NCI-H446 treated with DMSO at 0.1 percent for 48 hours (cell line): ENCODE data around the gene FUOM.

ENCODE experiments used
- DNase-seq: peaks from one replicate; lab custom pipeline; 2025; lab: John Stamatoyannopoulos, UW

FUOM gene

DNA sequence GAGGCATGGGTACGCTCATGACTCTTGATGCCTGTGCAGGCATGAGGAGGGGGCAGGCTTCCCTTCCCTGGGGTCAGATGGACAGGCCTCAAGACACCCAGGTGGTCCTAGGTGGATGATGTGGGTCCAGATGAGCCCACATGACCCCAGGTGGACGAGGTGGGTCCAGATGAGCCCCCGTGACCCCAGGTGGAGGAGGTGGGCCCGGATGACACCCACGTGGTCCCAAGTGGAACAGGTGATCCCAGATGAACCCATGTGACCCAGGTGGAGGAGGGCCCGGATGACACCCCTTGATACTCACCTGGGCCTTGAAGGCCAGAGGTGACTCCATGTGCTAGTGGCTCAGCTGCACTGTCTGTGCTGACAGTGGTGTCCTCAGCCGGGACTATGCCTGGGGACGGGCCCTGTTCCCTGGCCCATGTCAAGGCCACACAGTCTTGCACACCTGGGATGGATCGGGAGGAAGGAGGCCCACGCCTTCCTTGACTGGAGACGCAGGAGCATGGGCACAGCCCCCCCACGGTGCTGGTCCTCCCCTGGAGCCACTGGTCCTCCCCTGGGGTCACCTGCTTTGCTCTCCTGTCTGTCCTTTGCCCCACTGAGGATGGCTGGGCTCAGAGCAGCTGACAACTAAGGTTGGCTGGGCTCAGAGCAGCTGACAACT is 7.4 kb downstream of the FUOM start:
- no peak for DNase-seq

DNA sequence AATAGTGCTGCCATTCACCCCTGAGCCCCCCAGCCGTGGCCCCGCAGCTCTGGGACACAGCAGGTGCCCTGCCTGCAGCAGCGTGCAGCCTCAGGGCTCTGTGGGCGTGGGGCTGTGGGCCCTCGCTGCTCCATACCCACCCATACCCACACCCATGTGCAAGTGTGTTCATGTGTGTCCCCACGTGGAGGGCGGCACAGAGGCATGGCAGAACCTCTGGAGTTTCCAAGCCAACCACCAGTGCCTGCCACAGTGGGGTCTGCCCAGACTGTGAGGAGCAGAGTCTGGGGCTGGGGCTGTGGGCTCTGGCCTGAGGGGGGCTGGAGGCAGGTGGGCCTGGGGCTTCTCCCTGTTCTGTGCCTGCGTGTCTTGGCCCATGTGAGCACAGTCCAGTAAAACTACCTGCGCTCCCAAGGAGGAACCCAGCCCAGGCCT is 8.2 kb downstream of the FUOM start:
- no peak for DNase-seq

DNA sequence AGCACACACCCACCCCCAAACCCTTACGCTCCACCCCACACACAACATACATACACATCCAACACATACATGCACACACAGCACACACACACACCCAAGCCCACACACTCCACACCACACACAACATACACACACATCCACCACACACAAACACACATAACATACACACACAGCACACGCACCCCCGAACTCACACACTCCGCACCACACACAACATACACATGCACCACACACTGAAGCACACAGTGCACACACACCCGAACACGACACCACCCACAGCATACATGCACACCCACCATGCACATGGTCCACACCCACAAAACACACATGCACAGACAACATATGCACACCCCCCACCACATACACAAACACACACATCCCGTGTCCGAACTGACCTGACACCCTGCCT is 8.7 kb downstream of the FUOM start:
- DNase-seq = no peak

DNA sequence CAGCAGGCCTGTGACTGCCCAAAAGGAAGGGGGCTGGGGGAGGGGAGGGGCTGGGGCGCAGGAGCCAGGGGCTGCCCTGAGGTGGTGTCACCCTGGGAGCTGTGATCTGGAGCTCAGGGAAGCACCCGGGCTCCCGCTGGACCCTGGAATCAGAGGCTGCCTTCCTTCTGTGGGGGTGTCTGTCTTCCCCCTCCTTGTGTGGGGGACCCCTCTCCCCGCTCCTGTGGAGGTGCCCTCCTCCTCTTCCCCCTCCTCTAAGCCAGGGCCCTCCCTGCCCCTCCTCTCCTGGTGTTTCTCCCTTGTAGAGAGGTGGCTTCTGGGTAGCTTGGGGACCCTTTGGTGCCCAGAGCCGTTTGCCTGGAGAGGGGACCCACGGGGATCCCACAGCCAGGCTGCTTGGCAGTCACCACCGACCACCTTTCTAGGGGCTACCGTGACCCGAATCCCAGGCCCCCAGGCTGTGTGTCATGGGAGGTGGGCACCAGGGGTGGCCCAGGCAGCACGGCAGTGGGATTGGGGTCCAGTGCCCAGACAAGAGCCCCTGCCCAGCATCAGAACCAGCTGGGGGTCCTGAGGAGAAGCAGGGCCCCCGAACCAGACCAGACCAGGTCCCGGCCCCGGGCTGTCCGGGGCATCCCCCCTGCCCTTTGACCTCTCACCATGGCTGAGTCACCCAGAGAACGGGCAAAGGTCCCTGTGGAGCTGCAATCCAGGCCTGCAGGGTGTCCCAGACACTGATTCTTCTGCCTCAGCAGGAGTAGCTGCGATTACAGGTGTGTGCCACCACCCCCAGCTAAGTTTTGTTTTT is 9.9 kb downstream of the FUOM start:
- DNase-seq = no peak

DNA sequence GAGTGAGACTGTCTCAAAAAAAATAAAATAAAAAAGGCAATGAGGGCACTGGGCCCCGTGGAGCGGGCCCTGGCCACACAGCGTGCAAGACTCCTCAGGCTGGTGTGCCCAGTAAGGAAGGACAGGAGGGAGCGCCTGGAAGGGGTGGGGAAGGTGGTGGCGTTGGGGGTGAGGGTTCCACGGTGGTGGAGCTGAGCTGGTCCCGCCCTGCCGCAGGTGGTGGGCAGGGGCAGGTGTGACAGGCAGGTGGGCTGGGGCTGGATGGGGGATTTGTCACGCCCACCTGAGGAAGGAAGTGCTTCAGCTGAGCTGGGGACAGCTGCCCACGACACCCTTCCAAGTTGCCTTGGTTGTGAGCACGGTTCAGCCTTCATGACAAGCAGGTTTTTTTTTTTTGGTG is 11.4 kb downstream of the FUOM start:
- DNase-seq = no peak

DNA sequence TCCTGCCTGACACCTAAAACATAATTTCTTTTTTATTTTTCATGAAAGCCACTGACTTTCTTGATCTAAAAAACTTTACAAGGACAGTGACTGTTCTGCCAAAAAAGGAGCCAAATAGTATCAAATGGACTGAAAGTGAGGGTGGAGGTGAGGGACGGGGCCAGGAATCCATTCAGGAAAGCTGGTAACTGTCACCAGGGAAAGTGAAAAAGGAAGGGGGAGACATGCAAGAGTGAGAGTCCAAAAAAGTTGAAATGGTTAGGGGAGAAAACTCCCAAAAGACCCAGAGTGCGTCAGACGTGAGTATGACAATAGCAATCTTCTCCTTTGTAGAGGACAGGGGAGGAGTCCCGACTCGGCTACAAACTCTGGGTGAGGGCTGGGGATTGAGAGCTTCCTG is 13.6 kb downstream of the FUOM start:
- no peak for DNase-seq

DNA sequence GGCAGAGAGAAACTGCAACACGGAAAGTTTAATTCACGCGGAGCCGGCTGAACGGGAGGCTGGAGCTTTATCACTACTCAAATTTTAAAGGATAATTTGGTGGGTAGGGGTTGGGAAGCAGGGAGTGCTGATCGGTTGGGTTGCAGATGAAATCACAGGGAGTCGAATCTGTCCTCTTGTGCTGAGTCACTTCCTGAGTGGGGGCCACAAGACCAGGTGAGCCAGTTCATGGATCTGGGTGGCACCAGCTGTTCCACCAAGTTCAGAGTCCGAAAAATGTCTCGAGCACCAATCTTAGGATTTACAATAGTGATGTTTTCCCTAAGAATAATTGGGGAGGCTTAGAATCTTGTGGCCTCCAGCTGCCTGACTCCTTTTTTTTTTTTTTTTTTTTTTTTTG is 14.3 kb downstream of the FUOM start:
- DNase-seq = no peak

DNA sequence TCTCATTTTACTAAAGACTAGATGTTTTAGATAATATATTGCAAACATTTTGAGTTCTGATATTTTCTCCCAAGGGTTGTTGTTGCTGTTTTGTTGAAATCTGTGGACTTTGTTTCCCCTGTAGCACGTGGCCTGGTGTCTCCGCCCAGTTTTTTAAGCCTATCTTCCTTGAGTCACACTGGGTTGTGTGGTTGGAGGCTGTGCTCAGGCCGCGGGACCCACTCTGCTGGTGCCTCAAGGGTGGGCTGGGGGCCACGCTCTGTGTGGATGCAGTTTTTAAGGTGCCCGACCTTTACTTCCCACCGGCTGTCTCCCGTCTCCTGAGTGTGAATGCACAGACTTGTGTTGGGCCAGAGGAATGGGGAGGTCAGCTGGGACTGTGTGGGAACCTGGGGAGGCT is 14.9 kb downstream of the FUOM start:
- no peak for DNase-seq

DNA sequence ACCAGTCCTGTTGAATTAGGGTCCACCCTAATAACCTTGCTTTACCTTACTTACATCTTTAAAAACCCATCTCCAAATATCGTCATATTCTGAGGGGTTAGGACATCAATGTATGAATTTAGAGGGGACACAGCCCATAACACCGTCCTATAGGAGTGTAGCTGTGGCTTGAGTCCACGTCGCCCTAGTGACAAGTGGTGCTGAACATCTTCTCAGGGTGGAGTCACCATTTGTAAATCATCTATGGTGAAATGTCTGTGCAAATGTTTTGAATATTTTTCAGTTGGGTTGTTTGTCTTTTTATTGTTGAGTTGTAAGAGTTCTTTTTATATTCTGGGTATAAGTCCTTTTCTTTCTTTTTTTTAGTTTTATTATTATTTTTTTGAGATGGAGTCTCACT is 15.8 kb downstream of the FUOM start:
- no peak for DNase-seq

DNA sequence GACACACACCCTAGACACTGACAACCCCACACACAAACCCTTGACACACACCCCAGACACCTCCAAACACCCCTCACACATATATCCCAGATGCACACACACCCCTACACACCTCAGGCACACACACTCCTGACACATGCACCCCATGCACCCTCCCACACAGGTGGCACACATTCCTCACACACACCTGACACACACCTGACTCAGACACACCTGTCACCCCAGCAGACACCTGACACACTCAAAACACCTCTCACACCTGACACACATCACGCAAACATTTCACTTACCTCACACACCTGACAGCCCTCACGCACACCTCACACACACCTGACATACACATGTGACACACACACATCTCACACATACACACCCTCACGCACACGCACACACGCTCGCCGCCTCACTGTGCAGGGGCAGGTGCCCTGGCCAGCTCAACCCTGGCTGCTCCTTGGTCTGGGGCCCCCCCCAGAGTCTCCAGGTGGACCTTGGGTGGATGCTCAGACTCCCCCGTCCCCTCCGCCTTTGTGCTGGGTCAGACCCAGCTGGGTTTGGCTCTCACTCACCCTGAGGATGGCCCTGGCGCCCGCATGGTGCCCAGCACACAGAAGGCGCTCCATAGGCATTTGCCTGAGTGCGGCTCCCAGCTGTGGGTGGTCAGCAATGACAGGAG is 18.0 kb downstream of the FUOM start:
- DNase-seq = no peak

DNA sequence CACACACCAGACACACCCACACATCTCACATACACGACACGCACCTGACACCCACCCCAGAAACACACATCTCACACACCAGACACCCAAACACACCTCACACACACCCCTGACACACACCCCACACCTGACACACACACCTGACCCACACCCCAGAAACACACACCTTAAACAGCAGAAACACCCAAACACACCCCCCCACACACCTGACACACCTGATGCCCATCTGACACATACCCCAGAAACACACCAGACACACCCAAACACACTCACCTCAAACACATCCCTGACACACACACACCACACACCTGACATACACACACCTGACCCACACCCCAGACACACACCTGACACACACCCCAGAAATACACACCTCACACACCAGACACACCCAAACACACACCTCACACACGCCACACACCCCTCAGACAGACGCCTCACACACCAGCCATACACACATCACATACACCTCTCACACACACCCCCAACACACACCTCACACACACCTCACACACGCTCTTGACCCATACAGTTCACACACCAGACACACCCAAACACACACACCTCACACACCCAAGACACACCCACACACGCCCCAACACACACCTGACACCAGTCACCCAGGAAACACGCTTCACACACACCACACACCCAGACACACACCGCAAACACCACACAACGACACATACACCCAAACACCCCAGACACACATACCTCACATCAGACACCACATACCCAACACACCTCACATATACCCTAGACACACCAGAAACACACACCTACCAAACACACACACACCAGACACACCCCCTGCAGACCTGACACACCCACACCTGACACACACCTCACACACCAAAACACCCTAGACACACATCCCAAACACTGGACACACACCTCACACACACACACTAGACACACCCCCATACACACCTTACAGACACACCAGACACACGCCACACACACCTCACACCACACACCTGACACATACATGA is 19.4 kb downstream of the FUOM start:
- DNase-seq = no peak

DNA sequence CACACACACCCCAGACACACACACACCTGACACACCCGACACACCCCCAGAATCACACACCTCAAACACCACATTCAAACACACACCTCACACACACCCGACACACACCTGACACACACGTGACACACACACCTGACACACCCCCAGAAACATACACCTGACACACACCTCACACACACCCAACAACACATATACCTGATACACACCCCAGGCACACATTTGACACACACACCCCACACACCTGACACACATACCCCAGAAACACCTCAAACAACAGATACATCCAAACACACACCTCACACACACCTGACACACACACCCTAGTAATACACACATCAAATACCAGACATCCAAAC is 20.5 kb downstream of the FUOM start:
- no peak for DNase-seq

DNA sequence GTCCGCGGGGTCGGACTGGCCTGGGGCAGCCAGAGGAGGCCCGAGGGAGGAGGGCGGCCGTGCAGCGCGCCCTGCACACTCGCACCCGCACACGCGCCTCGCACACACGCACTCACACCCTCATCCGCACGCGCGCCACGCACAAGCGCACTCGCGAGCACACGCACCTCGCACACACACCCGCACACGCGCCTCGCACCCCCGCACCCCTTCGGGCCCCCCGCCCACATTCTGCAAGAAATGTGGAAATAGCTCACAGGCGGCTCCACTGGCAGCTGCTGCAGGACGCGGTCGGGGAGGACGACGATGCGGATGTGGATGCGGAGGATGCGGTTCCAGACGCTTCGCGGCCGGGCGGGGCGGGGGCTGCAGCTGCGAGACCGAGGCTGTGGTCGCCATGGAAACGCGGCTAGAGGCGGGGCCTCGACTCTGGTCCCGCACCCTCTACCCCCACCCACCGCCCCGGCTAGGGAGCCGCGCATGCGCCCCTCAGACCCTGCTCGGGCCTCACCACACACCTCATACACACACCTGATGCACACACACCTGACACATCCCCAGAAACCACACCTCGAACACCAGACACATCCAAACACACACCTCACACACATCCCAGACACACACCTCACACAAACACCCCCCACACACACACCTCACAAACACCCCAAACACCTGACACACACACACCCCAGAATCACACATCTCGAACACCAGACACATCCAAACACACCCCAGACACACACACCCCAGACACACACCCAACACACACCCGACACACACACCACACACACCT is 21.0 kb downstream of the FUOM start, which contains the start of gene CALY:
Gene CALY, minus strand, starts transcription at position 320 of the 793 bp plus-strand sequence. CDS start 7,907 bp downstream, outside the sequence.
- DNase-seq = no peak

DNA sequence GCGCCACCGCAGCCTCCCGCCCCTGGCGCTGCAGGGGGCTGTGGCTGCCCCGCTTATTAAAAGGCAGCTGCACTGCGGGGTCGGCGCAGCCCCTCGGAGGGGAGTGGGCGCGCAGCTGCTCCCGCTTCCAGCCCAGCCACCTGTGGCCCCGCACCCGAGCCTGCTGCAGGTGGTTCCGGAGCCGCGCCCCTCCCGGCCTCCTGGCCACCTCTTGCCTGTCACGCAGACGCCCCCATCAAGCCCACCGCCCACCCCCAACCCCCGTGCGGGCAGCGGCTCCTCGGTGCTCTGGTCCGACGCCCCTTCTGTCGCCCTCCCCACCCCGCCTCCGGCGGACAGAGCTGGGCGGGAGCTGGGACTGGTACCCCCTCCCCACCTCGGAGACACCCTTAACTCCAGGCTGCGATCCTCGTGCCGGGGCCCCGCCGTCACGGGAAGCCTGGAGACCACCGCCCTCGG is 21.7 kb downstream of the FUOM start:
- no peak for DNase-seq

DNA sequence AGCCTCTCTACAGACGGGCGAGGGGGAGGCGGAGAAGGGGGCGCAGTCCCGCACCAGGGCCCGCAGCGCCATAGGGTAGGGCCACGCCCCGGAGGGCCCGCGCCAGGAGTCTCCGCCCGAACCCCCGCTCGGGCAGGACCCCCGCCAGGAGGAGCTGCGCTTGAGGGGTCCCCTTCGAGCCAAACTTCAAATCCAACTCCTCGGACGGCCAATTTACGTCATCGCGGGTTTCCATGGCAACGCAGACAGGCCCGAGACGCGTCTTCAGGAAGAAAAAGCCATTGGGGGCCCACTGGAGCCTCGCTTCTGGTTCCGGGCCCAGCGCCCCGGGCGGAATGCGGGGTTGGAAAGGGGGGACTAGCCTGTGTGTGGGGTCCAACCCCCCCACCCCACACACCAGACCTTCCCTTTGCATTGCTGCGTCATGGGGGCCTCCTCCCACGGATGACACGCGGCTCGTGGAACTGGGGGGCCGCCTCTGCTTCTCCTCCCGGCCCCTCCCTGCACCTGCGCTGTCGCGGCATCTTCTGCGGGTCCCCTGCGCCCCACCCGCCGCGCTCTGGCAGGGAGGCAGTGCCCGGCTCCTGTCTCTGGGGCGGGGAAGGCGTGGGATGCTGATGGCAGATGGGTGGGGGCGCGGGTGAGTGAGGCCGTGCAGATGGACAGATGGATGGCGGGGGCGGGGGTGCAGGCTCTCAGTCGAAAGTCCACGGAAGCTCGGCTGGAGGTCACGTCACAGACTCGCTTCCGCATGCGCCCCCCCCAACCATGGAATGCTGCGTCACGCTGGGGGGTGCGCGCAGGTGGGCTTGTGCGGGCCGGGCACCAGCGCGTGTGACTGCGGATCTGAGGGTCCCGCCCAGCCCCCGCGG is 22.3 kb downstream of the FUOM start:
- no peak for DNase-seq

DNA sequence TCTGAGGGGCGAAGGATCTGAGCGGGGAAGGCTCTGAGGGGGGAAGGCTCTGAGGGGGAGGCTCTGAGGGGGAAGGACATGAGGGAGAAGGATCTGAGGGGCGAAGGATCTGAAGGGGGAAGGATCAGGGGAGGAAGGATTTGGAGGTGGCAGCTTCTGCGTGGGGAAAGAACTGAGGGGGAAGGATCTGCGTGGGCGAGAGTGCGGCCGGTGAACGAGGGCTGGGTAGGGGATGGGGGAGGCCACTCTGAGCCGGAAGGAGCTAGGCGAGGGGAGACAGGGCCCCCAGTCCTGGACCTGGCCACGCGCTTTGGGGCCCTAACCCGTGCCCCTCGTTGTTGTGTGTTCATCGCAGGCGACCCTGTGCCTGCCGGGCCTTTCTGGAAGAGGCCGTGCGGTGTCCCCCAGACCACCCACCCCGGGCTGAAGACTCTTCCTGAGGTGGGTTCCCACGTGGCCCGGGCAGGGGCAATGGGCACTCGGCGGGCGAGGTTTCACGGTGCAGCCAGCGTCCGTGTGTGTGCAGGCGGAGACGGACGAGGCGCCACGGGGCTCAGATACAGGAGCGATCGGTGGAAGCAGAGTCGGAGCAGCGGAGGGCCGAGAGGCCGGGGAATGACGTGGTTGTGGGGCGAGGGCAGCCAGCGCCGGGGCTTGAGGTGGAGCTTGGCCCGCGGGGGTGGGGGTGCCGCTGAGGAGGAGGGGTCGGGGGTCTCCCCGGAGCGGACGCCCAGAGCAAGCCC is 23.1 kb downstream of the FUOM start:
- DNase-seq = no peak

DNA sequence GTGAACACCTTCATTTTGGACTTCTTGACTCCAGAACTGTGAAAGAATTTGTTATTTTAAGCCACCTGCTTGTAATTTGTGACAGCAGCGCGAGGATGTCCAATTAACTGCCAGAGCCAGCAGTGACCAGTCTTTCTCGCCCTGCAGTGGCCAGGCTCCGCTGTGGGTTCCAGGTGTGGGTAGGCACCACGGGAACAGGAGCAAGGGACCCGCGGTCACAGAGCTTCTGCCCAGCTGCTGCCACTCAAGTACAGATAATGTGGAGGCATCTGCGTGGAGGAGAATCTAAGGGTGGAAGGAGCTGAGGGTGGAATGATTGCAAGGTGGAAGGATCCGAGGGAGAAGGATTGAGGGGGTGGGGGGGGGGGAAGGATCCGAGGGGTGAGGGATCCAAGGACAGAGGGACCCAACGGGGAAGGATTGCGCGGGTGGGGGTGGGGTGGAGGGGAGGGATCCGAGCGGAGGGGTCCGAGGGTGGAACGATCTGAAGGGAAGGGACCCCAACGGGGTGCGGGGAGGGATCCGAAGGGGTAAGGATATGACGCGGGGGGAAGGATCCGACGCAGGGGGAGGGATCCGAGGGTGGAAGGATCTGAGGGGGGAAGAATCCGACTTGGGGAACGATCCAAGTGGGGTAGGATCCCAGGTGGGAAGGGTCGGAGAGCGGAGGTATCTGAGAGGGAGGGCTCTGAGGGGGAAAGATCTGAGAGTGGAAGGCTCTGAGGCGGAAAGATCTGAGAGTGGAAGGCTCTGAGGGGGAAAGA is 24.7 kb downstream of the FUOM start:
- no peak for DNase-seq

DNA sequence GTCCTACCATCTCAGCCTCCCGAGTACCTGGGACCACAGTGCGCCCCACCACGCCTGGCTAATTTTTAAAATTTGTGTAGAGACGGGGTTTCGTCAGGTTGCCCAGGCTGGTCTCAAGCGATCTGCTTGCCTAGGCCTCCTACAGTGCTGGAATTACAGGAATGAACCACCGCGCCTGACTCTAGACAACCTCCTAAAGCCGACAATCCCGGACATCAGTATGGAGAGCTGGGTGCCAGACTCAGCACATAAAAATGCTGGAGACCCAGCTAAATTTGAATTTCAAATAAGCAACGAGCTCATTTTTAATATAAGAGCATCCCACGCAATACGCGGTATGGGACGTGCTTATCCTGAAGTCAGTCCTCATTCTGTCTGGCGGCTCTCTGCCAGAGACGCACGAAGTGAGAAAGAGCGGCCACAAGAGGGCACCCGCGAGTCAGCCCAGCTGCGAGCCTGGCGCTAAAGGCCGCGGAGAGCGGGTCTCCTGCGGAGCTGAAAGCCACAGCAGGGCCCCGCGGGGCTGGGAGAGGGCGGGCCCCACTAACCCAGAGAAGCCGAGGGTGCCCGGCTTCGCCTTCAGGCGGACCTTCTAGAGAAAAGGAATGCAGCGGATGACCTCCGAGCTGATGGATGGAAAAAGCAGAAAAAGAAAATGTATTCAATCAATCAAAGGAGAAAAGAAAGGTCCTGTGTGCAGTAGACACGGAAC is 28.2 kb downstream of the FUOM start:
- no peak for DNase-seq
